ENCODE data around the gene SPAG6. TPM values are rescaled to one million over a fixed set of nuclear protein-coding genes. Genes with fewer than 3 reads are reported as not detected.

The SPAG6 gene
- total and polyA plus RNA-seq, 2 of the 8 experiments (the other 6 are each of a cell fraction or from before 2014, with no cell fraction given), result 0.14 TPM; not detected in 1

- H3K9ac ChIP-seq (replicated peaks in 1 of 4; ENCODE audit: extremely low read depth in 1 of 4, low read depth in 3 of 4, low read length in 3 of 4), result no peak overlapping the region
- TF ChIP-seq SP1 (IDR thresholded peaks at IDR 0.05; ENCODE audit: low read depth, low read length) (no peak), SUZ12 (IDR thresholded peaks at IDR 0.05; ENCODE audit: low read length) (no peak), ZNF274 (IDR thresholded peaks at IDR 0.05; ENCODE audit: borderline replicate concordance, extremely low read depth, low read length) (no peak), FOSL1 (IDR thresholded peaks at IDR 0.05; ENCODE audit: insufficient read depth, low read depth, low read length) (no peak), NANOG (IDR thresholded peaks at IDR 0.05; ENCODE audit: insufficient read depth, low read depth, low read length, poor library complexity, severe bottlenecking) (no peak), SIN3A (conservative IDR thresholded peaks at IDR 0.05 in 1 of 2, IDR thresholded peaks at IDR 0.05 in 1 of 2; ENCODE audit: low read depth in 1 of 2, low read length in 2 of 2) (no peak), CBX5 (IDR thresholded peaks at IDR 0.05; ENCODE audit: low read depth, low read length) (no peak), EZH2 (IDR thresholded peaks at IDR 0.05; ENCODE audit: low read depth, low read length, severe bottlenecking) (no peak), SIX5 (IDR thresholded peaks at IDR 0.05; ENCODE audit: low read depth, low read length) (no peak), JUN (IDR thresholded peaks at IDR 0.05; ENCODE audit: low read depth, low read length) (no peak)
- TF ChIP-seq, protein P1, sequence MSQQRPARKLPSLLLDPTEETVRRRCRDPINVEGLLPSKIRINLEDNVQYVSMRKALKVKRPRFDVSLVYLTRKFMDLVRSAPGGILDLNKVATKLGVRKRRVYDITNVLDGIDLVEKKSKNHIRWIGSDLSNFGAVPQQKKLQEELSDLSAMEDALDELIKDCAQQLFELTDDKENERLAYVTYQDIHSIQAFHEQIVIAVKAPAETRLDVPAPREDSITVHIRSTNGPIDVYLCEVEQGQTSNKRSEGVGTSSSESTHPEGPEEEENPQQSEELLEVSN (IDR thresholded peaks at IDR 0.05), result no peak
Observed at GRCh38 chr10:22339761-22340328, 5.5 kb upstream of the SPAG6 start.

More at GRCh38 chr10:22339761-22340328, 5.5 kb upstream of the SPAG6 start:
- H3K23ac ChIP-seq (ENCODE audit: insufficient read length), result no peak overlapping the region
- no peak overlapping the region for H3K27ac ChIP-seq (ENCODE audit: low read depth, low read length)
- FAIRE-seq, result no peak
- no peak overlapping the region for H3K56ac ChIP-seq (replicated peaks; ENCODE audit: insufficient read length, low read depth, low read length)
- no peak overlapping the region for H2BK120ac ChIP-seq (replicated peaks; ENCODE audit: low read depth, low read length)
- no peak overlapping the region for H2BK20ac ChIP-seq (ENCODE audit: low read length)
- H3K18ac ChIP-seq (ENCODE audit: extremely low read depth, low read length), result no peak overlapping the region
- peak overlapping the region; percentile 32 to 64 (median 44); a peak in 7 of 8 replicates for H3K4me3 ChIP-seq (ENCODE audit: extremely low read depth in 1 of 4, insufficient read depth in 2 of 4, low read depth in 3 of 4, low read length in 4 of 4)
- H2BK5ac ChIP-seq (ENCODE audit: low read depth, low read length), result no peak overlapping the region
- H3K4me2 ChIP-seq (ENCODE audit: insufficient read depth in 1 of 2, low read depth in 2 of 2, low read length in 2 of 2), result peak overlapping the region; percentile 65 to 68
- H3K79me1 ChIP-seq (ENCODE audit: low read depth, low read length), result no peaks in the 10 kb centered on the region
- H2AK5ac ChIP-seq (ENCODE audit: low read depth, low read length), result no peak overlapping the region
- ChIA-PET POLR2A (ENCODE audit: partially characterized antibody) (interaction anchor here (1.4 to 1.7 kb wide), 2 partner anchors 15 to 23 kb away, joined by 4 read pairs; partner anchors contain the start of gene COMMD3), CTCF (ENCODE audit: partially characterized antibody) (interaction anchor here (0.7 to 1.3 kb wide), 3 partner anchors 18 to 664 kb away, joined by 3 to 5 read pairs (median 4); partner anchors contain the start of gene BMI1)
- H4K91ac ChIP-seq (replicated peaks; ENCODE audit: insufficient read length, low read length), result no peak overlapping the region
- no peak overlapping the region for H2BK12ac ChIP-seq (ENCODE audit: low read depth, low read length)
- peaks cover 0 to 11% of the 10 kb centered on the region in 2 experiments for H4K20me1 ChIP-seq (replicated peaks in 1 of 2; ENCODE audit: control insufficient read depth in 1 of 2, insufficient read depth in 2 of 2, low read length in 2 of 2)
- H2BK15ac ChIP-seq (ENCODE audit: low read length), result no peak overlapping the region
- peaks cover 0 to 11% (median 3%) of the 10 kb centered on the region in 4 experiments; a peak in 5 of 7 replicates for H3K4me1 ChIP-seq (replicated peaks in 1 of 4; ENCODE audit: control insufficient read depth in 3 of 4, insufficient read depth in 4 of 4, low read length in 3 of 4)
- no peak for DNase-seq (ENCODE audit: low read depth in 1 of 2, low spot score in 2 of 2)
- no peak overlapping the region for H2AFZ ChIP-seq (ENCODE audit: low read length)
- H3K14ac ChIP-seq (ENCODE audit: insufficient read length), result no peak overlapping the region
- H3K4ac ChIP-seq (replicated peaks; ENCODE audit: insufficient read length, low read depth, low read length), result no peak overlapping the region
- H3K27me3 ChIP-seq (replicated peaks in 1 of 4; ENCODE audit: control insufficient read depth in 3 of 4, extremely low read depth in 1 of 4, insufficient read depth in 3 of 4, low read length in 3 of 4), result peaks cover 65 to 100% (median 90%) of the 10 kb centered on the region in 4 experiments
- no peaks in the 10 kb centered on the region; a peak in 1 of 4 replicates for H3K9me3 ChIP-seq (ENCODE audit: insufficient read depth in 2 of 2, low read depth in 1 of 2, low read length in 1 of 2)
- 6% methylated on average over 13 of the region's 13 CpGs; no CpG with 5 or more reads in 1 of the 2 experiments for WGBS, 2 experiments (ENCODE audit: extremely low coverage in 1 of 2, insufficient coverage in 1 of 2, insufficient read length in 1 of 2, insufficient replicate concordance in 2 of 2, low coverage in 1 of 2, low lambda C conversion rate in 2 of 2, missing lambda C conversion rate in 1 of 2)
- no peak overlapping the region for H4K5ac ChIP-seq (ENCODE audit: insufficient read length, low read depth, low read length)
- H3K23me2 ChIP-seq (ENCODE audit: low read depth, low read length), result peaks cover 9% of the 10 kb centered on the region; the same call in 1 of the 2 replicates
- no peaks in the 10 kb centered on the region for H3K79me2 ChIP-seq (ENCODE audit: control insufficient read depth in 1 of 2, insufficient read depth in 2 of 2, low read length in 2 of 2)
- H3K36me3 ChIP-seq (ENCODE audit: control insufficient read depth in 2 of 4, insufficient read depth in 4 of 4, low read length in 3 of 4), result peaks cover 0 to 3% (median 0%) of the 10 kb centered on the region in 4 experiments; a peak in 1 of 8 replicates
- H4K8ac ChIP-seq (ENCODE audit: extremely low read depth, insufficient read depth, low read length), result no peak overlapping the region

Data from H1 (cell line).